GM21528 (cell line): ENCODE results near the gene ASMTL.
"Not testable (repeated sequence)": the region's sequence is repeated elsewhere in the genome, so short reads cannot be mapped to it uniquely, and the experiment has no call there.

Experiments
- ATAC-seq: cut with Tn5 transposase; IDR thresholded peaks from one replicate; pipeline ENCODE4 v1.9.1; 2021; ENCODE audit warnings: mild to moderate bottlenecking, moderate library complexity; ENCODE audit not compliant: unreplicated experiment, low FRiP score

Gene ASMTL

DNA sequence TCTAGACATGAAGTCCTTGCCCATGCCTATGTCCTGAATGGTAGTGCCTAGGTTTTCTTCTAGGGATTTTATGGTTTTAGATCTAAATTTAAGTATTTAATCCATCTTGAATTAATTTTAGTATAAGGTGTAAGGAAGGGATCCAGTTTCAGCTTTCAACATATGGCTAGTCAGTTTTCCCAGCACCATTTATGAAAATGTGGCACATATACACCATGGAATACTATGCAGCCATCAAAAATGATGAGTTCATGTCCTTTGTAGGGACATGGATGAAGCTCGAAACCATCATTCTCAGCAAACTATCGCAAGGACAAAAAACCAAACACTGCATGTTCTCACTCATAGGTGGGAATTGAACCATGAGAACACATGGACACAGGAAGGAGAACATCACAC lies 29.8 kb upstream of the ASMTL start:
- ATAC-seq, result not testable (repeated sequence)

DNA sequence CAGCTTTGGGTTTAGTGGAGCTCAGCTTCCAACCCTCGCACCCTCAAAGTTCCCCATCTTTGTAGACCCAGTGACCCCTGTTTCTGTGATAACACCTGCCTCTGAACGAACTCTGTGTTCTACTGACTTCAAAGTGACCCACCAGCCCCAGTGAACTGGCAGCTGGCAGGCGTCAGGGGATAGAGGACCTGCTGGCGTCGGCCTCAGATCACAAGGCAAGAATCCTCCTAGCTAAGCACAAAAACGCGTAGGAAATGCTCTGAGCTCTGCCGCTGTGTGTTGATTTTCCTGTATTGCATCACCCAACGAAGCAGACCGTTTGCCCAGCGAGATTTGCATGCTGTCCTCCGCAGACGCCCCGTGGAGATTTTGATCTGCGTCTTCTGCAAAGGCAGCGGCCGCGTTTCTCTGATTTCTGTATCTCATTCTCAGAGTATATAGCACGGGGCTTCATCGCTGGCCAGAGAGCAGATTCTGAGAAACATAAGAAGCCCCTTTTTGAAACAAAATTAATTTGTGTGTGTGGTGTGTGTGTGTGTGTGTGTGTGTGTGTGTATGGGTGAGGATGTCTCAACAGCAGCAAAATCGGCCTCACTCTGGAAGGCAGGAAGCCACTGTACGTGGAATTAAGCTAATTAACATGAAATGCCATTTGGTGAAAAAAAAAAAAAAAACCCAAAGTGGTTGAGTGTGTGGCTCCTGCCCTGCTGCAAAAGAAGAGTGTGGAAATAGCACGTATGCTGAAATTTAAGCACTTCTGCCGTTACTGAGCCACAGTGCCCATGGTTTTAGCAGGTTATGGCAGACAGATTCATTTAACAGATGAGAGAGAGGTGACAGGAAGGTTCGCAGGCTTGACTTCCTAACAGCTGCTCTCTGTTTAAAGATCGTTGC lies 29.2 kb upstream of the ASMTL start:
- peak; percentile 48 for ATAC-seq

DNA sequence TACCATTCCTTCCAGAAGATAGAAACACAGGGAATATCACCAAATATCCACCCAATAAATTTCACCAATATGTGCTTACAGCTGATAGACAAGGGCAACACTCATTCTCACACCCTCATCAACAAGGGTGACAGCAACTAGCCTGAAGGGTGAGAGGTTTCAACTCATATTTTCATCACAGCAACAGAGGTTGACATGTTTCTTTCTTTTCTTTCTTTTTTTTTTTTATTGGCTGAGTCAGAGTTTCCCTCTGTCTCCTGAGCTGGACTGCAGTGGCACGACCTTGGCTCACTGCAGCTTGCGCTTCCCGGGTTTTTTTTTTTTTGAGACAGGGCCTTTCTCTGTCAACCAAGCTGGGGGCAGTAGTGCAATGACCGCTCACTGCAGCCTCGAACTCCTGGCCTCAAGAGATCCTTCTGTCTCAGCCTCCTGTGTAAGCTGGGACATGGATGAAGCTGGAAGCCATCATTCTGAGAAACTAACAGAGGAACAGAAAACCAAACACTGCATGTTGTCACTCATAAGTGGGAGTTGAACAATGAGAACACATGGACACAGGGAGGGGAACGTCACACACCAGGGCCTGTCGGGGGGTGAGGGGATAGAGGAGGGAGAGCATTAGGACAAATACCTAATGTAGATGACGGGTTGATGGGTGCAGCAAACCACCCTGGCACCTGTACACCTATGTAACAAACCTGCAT lies 27.5 kb upstream of the ASMTL start:
- no peak for ATAC-seq

DNA sequence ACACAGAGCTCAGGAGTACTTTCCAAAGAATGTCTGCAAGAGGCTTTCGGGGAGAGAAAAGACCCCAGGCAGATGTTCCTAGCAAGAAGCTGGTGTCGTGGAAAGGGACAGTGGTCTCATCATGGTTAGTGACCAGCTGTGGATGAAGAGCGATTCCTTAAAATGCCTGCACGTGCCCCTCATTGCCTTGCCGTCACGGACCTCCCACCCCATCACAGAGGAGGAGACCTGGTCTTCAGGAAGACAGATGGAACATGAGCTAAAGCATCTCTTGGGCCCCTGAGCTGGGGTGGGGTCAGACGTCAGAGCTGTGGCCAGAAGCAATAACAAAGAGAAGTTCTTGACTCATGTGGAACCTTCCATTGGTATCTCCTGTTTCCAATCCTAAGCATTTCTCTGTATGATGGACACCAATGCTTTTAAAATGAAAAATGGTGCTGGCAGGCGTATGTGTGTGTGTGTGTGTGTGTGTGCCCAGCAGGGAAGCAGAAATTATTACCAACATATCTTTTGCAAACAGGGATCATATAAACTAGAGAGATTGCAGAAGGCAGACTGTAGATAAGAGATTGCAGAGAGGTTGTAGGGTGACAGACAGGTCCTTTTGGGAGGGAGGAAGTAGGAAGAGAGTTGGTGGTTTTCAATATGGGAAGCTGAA lies 25.2 kb upstream of the ASMTL start:
- no peak for ATAC-seq

DNA sequence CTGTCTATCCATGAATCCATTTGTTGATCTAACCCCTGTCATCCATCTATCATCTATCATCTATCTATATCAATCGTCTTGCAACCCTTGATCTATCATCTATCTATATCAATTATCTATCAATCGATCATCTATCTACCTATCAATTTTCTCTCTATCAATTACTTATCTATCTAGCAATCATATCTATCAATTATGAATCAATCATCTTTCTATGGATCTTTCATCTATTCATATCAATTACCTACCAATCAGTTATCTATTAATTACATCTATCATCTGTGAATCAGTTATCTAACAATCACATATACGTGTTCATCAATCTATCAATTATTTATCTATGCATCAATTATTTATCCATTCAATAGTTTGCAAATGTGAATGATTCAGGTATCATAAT lies 24.5 kb upstream of the ASMTL start:
- ATAC-seq, result no peak

DNA sequence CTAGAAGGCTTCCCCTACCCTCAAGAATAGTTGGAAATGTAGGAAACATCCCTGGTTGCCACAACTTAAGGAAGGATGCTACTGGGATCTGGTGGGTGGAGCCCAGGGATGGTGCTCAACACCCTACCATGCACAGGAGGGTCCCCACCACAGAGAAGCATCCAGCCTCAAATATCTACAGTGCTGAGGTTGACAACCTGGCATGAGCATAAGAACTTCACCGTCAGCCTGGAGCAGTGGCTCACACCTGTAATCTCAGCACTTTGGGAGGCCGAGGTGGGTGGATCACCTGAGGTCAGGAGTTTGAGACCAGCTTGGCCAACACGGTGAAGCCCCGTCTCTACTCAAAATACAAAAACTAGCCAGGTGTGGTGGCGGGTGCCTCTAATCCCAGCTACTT lies 24.0 kb upstream of the ASMTL start:
- no peak for ATAC-seq

DNA sequence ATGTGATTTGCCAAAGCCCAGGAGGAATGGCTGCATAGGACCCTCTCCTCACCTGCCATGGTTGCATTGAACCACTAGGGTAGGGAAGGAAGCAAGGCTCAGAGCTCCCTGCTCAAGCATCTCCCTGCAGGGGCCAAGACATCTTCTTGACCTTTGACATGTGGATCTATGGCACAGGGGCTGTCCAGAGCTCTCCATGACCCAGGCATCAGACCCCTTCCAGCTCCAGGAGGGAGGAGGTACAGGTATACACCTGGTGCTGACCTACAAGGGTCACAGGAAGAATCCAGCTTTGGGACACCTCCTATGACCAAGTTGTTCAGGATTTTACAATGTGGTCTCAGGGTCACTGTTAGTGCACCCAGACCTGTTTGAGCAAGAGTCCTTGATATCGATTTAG lies 23.2 kb upstream of the ASMTL start:
- ATAC-seq, result no peak

DNA sequence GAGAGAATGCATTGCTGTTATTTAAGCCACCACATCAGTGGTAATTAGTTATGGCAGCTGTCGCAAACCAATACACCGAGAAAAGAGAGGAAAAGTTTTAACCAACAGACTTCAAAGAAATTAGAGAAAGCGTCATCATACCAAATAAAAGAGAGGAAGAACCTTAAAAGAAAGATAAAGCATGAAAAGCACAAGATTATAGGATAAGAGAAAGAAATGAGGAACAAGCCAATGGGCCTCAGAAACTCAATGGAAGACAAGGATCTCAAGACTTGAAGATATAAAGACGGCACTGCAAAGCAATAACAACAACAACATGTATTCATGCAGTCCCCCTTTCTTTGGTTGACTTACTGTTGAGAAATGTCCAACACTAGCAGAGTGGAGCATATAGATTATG lies 22.8 kb upstream of the ASMTL start:
- no peak for ATAC-seq

DNA sequence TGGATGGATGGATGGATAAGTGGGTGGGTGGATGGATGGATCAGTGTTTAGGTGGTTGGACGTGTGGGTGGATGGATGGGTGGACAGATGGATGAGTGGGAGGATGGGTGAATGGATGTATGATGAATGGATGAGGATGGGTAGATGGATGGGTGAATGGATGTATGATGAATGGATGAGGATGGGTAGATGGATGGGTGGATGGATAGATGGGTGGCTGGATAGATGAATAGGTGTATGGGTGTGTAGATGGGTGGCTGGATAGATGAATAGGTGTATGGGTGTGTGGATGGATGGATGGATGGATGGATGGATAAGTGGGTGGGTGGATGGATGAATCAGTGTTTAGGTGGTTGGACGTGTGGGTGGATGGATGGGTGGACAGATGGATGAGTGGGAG lies 21.9 kb upstream of the ASMTL start:
- not testable (repeated sequence) for ATAC-seq

DNA sequence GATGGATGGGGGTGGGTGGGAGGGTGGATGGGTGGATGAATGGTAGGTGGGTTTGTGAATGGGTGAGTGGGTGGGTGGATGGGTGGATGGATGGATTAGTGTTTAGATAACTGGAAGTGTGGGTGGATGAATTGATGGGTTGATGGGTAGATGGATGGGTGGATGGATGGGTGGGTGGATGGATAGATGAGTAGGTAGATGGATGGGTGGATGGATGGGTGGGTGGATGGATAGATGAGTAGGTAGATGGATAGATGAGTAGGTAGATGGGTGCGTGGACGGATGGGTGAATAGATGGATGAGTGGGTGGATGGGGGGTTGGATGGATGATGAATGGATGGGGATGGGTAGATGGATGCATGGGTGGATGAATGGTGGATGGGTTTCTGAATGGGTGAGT lies 20.3 kb upstream of the ASMTL start:
- no peak for ATAC-seq

DNA sequence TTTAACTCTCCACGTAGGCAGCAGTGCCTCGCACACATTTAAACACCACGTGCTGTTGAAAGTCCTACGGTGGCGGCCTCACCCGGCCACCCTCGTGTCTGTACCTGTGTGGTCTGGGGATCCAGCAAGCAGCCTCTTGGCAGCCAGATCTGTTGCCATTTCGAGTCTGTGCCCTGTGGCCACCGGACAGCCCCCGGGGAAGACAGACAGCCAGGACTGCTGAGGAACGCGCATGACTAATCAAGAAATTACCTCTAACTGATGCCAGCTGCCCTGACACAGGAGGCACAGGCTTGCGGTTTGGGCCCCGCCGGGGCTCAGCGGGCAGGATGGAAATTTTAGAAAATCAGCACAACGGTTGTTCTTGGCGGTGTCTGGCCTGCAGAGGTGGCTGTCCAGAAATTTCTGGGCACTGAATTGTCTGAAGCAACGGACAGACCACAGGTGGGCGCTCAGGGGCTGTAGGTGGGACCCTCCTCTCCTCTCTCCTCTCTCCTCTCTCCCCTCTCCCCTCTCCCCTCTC lies 15.6 kb upstream of the ASMTL start:
- peak; percentile 54 for ATAC-seq

DNA sequence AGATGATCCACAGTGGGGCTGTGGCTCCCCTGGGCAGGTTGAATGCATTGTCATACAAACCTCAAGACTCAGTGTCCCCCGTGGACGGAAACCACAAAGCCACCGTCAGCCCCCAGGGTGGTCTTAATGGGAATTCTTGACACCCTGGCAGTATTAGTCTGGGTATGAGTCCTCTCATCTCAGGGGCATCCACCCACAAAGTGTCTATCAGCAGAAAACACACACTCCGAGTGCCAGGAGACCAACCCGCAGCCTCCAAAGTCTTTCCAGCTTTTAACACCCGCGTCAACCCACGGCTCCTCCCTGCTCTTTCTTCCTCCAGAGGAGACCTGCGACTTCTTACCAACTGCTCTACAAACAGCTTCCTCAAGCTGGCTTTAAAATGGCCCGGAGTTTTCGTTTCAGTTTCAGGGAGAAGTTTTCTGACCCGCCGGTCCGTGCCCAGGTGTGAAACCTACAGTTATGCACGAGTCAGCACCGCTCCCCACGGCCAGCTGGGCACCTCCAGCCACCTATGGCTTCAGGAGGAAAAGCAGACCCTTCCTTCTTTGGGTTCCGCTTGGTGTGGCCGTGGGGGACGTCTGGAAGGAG lies 14.4 kb upstream of the ASMTL start:
- ATAC-seq, result peak; percentile 44

DNA sequence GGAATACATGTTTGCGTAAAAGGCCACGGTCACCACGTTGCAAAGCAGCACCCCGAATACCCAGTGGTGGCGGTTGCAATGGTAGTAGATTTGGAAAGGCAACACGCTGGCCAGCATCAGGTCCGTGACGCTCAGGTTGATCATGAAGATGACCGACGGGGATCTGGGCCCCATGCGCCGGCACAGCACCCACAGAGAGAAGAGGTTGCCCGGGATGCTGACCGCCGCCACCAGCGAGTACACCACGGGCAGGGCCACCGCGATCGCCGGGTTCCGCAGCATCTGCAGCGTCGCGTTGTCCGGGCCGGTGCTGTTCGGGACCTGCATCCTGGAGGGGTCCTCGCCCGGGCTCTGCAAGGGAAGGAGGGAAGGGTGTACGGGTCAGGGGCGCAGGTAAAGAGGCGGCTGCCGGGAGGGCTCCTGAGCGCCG lies 13.5 kb upstream of the ASMTL start:
- no peak for ATAC-seq

DNA sequence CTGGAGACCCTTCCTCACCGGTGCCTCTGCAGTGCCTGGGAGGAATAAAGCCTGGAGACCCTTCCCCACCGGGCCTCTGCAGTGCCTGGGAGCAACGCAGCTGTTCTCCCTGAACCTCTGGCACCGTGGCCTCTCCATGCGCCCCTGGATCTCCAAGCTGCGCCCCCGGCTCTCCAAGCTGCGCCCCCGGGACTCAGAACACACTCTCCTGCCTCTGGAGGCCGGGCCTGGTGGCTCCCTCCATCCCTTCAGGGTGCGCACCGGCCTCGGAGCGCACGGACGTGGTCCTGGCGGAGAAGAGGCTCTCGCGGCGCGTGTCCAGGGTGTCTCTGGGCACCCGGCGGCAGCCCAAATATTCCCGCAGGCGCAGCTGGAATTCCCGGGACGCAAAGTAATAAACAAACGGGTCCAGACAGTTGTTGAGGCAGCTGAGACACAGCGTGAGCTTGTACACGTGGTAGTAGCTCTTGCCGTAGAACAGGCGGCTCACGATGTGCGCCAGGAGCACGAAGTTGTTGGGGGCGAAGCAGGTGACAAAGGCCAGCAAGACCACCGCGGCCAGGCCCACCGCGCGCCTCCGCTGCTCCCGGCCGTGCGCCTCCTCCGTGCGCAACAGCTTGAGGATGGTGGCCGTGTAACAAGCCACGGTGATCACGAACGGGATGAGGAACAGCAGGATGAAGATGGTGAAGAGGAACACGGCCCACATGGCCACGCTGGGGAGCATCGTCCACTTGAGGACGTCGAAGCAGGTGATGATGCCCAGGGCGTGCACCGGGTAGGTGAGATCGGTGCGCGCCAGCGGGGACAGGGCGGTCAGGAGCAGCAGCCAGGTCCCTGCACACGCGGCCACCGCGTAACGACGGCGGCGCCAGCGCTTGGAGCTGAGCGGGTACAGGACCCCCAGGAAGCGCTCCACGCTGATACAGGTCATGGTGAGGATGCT lies 12.8 kb upstream of the ASMTL start:
- no peak for ATAC-seq

DNA sequence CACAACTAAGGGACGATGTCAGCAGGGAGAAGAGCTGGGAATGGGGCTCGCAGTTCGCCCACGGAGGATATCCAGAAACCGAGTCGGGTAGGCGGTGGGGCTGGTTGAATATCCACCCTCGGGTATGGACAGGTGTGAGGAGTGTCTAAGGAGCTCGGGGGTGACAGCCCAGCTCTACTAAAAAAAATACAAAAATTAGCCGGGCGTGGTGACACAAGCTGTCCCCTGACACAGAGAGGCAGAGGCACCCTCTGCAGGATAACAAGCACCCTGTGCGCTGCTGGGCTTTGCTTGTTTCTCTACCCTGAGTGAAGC lies 12.2 kb upstream of the ASMTL start:
- no peak for ATAC-seq

DNA sequence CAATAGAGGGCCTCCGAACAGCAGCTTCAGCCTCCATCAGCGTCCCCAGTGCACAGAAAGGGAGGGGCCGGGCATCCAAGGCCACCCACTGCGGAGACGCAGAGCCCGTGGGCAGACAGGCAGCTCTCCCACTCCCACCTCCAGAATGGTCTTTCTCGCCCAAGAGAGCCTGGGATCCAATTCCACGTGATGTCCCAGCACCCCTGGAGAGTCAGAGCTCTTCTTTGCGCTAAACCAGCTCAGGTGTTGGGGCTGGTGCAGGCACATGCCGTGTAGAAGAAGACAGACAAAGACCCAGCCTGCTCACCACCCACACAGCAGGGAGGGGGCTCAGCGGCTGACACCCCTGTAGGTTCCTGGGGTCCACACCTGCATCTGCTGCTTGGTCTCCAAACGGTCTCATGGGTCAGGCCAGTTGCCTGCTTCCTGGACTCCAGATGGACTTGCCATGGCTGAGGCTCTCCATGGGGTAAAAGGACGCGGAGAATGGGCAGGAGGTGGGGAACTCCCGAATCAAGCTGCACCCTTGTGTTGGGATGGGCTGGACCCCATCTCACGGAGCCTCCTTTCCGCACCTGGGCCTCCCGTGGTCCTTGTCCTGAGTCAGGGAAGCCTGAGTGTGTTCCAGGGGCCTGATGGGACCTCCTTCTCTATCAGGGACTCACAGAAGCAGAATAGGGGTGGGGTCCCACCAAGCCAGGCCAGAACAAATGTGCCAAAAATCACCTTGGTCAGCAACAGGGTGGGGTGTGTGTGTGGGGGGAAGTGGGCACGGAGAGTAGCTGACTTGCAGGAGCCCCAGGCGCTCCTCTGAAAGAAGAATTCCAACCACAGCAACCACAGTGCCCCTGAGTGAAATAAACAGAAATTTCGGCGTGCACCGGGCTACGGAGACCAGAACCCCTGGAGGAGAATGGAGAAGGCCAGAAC lies 11.6 kb upstream of the ASMTL start:
- no peak for ATAC-seq

DNA sequence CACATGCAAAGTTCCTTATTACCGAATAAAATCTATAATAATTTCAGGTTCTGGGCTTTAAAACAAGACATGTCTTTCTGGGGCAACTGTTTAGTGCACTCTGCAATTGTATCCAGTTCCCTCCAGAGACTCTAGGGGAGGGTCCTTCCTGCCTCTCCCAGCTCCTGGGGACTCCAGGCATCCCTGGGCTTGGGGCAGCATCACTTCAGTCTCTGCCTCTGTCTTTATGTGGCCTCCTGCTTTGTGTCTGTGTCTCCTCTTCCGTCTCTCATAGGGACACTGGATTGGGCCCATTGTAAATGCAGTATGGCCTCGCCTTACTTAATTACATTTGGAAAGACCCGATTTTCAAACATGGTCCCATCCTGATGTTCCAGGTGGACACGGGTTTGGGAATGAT lies 10.9 kb upstream of the ASMTL start:
- ATAC-seq, result no peak

DNA sequence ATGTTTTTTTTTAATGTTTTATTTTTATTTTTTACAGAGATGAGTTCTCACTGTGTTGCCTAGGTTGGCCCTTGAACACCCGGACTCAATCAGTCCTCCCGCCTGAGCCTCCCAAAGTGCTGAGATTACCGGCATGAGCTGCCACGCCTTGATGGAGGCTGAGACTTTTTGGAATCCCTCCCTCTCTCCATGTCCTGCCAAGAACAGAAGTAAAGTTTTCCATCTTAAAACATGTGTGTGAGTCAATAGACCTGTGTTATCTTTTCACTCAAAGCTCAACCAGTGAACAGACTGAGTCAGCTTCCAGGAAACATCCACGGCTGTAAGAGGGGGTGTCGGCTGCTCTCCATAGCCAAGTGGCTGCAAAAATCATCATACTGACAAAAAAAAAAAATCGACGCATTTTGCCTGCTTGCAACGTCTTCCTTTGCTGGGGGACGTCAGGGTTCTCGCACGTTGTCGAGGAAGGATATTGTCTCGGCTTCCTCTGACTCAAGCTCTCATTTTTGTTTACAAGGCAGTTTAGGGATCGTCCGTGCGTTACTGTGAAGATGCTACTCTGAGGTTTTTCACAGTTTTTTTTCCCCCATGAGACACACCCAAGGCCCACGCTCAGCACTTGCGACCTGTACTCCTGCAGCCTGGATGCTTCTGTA lies 10.0 kb upstream of the ASMTL start:
- ATAC-seq, result no peak
